ENCODE measurements around the gene CCNB1. TPM values are rescaled to one million over a fixed set of nuclear protein-coding genes. Genes with fewer than 3 reads are reported as not detected.
"Not testable (repeated sequence)": the region's sequence is repeated elsewhere in the genome, so short reads cannot be mapped to it uniquely, and the experiment has no call there.

CCNB1 gene
- total RNA-seq, 2 donors from 2014 or later: 196 to 260 TPM

DNA sequence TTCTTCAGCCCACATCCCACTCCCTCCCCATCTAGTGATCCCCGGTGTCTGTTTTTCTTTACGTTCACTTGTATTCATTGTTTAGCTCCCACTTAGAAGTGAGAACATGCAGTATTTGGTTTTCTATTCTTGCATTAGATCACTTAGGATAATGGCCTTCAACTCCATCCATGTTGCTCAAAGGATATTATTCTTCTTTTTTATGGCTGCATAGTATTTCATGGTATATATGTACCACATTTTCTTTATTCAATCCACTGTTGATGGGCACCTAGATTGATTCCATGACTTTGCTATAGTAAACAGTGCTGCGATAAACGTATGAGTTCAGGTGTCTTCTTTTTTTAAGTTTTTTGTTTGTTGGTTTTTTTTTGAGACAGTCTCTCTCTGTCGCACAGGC, 29.1 kb upstream of the CCNB1 start:
- Histone ChIP-seq H3K27me3 (ENCODE audit: control insufficient read depth, insufficient read depth, low read length, poor library complexity, severe bottlenecking) (no peaks in the 10 kb centered on the region), H3K9me3 (ENCODE audit: control insufficient read depth, low read length) (peaks cover 13% of the 10 kb centered on the region), H3K27ac (ENCODE audit: low read depth, low read length) (no peak overlapping the region), H3K36me3 (ENCODE audit: control insufficient read depth, insufficient read depth, low read length) (no peaks in the 10 kb centered on the region), H3K4me1 (ENCODE audit: control insufficient read depth, insufficient read depth, low read length) (no peaks in the 10 kb centered on the region), H3K9ac (ENCODE audit: extremely low read depth, low read length, poor library complexity, severe bottlenecking) (no peak overlapping the region), H3K4me3 (ENCODE audit: low read length) (no peak overlapping the region)
- peaks cover 16% of the 10 kb centered on the region for H3K9me3 Mint-ChIP-seq
- H3K4me3 Mint-ChIP-seq: no peak overlapping the region
- H3K27ac Mint-ChIP-seq: no peak overlapping the region
- TF ChIP-seq, protein P1, sequence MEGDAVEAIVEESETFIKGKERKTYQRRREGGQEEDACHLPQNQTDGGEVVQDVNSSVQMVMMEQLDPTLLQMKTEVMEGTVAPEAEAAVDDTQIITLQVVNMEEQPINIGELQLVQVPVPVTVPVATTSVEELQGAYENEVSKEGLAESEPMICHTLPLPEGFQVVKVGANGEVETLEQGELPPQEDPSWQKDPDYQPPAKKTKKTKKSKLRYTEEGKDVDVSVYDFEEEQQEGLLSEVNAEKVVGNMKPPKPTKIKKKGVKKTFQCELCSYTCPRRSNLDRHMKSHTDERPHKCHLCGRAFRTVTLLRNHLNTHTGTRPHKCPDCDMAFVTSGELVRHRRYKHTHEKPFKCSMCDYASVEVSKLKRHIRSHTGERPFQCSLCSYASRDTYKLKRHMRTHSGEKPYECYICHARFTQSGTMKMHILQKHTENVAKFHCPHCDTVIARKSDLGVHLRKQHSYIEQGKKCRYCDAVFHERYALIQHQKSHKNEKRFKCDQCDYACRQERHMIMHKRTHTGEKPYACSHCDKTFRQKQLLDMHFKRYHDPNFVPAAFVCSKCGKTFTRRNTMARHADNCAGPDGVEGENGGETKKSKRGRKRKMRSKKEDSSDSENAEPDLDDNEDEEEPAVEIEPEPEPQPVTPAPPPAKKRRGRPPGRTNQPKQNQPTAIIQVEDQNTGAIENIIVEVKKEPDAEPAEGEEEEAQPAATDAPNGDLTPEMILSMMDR (conservative IDR thresholded peaks at IDR 0.05): no peak
- H3K27me3 Mint-ChIP-seq (ENCODE audit: insufficient read depth): no peaks in the 10 kb centered on the region
- DNase-seq: no peak
- peaks cover 3% of the 10 kb centered on the region for H3K36me3 Mint-ChIP-seq (ENCODE audit: low read depth)
- WGBS, 2 experiments (ENCODE audit: insufficient coverage in 1 of 2, insufficient read length in 1 of 2): 96 to 100% methylated on average over 1 to 5 of the region's 5 CpGs
- H3K4me1 Mint-ChIP-seq: no peaks in the 10 kb centered on the region

DNA sequence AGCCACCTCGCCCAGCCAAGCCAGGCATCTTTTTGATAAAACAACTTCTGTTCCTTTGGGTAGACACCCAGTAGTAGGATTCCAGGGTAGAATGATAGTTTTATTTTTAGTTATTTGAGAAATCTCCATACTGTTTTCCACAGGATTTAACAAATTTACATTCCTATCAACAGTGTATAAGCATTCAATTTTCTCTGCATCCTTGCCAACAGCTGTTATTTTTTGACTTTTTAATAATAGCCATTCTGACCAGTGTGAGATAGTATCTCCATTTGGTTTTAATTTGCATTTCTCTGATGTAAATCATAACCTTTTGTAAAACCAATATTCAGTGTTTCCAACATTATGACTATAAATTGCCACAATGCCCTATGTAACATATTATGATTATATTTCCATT, 28.2 kb upstream of the CCNB1 start:
- no peak overlapping the region for H3K27ac Mint-ChIP-seq
- 76 to 100% methylated on average over 1 of the region's 1 CpG for WGBS, 2 experiments (ENCODE audit: insufficient coverage in 1 of 2, insufficient read length in 1 of 2)
- H3K4me3 ChIP-seq (ENCODE audit: low read length): no peak overlapping the region
- peaks cover 16% of the 10 kb centered on the region for H3K9me3 Mint-ChIP-seq
- H3K4me1 ChIP-seq (ENCODE audit: control insufficient read depth, insufficient read depth, low read length): no peaks in the 10 kb centered on the region
- H3K4me1 Mint-ChIP-seq: no peaks in the 10 kb centered on the region
- no peaks in the 10 kb centered on the region for H3K27me3 Mint-ChIP-seq (ENCODE audit: insufficient read depth)
- no peak overlapping the region for H3K4me3 Mint-ChIP-seq
- H3K36me3 Mint-ChIP-seq (ENCODE audit: low read depth): peaks cover 3% of the 10 kb centered on the region
- no peak overlapping the region for H3K9ac ChIP-seq (ENCODE audit: extremely low read depth, low read length, poor library complexity, severe bottlenecking)
- H3K36me3 ChIP-seq (ENCODE audit: control insufficient read depth, insufficient read depth, low read length): no peaks in the 10 kb centered on the region
- peaks cover 13% of the 10 kb centered on the region for H3K9me3 ChIP-seq (ENCODE audit: control insufficient read depth, low read length)
- TF ChIP-seq, protein P1 (conservative IDR thresholded peaks at IDR 0.05): no peak
- H3K27ac ChIP-seq (ENCODE audit: low read depth, low read length): no peak overlapping the region
- H3K27me3 ChIP-seq (ENCODE audit: control insufficient read depth, insufficient read depth, low read length, poor library complexity, severe bottlenecking): no peaks in the 10 kb centered on the region
- DNase-seq: no peak

DNA sequence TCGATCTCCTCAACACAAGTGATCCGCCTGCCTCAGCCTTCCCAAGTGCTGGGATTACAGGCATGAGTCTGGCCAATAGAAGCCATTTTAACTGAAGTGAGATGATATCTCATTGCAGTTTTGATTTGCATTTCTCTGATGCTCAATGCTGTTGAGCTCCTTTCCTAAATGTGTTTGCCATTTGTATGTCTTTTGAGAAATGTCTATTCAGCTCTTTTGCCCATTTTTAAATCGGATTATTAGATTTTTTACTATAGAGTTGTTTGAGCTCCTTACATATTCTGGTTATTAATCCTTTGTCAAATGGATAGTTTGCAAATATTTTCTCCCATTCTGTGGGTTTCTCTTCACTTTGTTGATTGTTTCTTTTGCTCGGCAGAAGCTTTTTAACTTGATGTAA, 26.7 kb upstream of the CCNB1 start:
- 79 to 94% methylated on average over 3 to 4 of the region's 4 CpGs for WGBS, 2 experiments (ENCODE audit: insufficient coverage in 1 of 2, insufficient read length in 1 of 2)
- DNase-seq; H3K9ac ChIP-seq (ENCODE audit: extremely low read depth, low read length, poor library complexity, severe bottlenecking); H3K36me3 Mint-ChIP-seq (ENCODE audit: low read depth); H3K36me3 ChIP-seq (ENCODE audit: control insufficient read depth, insufficient read depth, low read length); H3K27me3 Mint-ChIP-seq (ENCODE audit: insufficient read depth); H3K4me3 ChIP-seq (ENCODE audit: low read length); H3K27ac ChIP-seq (ENCODE audit: low read depth, low read length); H3K4me1 Mint-ChIP-seq; H3K27me3 ChIP-seq (ENCODE audit: control insufficient read depth, insufficient read depth, low read length, poor library complexity, severe bottlenecking); H3K4me1 ChIP-seq (ENCODE audit: control insufficient read depth, insufficient read depth, low read length); H3K27ac Mint-ChIP-seq; H3K4me3 Mint-ChIP-seq: not testable (repeated sequence)
- H3K9me3 ChIP-seq (ENCODE audit: control insufficient read depth, low read length): peaks cover 13% of the 10 kb centered on the region
- peaks cover 16% of the 10 kb centered on the region for H3K9me3 Mint-ChIP-seq

DNA sequence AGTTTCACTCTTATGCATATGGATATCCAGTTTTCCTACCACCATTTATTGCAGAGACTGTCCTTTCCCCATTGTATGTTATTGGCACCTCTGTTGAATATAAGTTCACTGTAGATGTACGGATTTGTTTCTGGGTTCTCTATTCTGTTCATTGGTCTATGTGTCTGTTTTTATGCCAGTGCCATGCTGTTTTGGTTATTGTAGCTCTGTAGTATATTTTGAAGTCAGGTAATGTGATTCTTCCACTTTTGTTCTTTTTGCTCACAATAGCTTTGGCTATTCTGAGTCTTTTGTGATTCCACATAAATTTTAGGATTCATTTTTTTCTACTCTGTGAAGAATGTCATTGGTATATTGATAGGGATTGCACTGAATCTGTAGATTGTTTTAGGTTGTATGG, 26.1 kb upstream of the CCNB1 start:
- Histone ChIP-seq H3K36me3 (ENCODE audit: control insufficient read depth, insufficient read depth, low read length) (no peaks in the 10 kb centered on the region), H3K9me3 (ENCODE audit: control insufficient read depth, low read length) (peaks cover 13% of the 10 kb centered on the region), H3K27ac (ENCODE audit: low read depth, low read length) (no peak overlapping the region), H3K27me3 (ENCODE audit: control insufficient read depth, insufficient read depth, low read length, poor library complexity, severe bottlenecking) (no peaks in the 10 kb centered on the region), H3K4me1 (ENCODE audit: control insufficient read depth, insufficient read depth, low read length) (no peaks in the 10 kb centered on the region), H3K4me3 (ENCODE audit: low read length) (no peak overlapping the region), H3K9ac (ENCODE audit: extremely low read depth, low read length, poor library complexity, severe bottlenecking) (no peak overlapping the region)
- TF ChIP-seq, protein P1 (conservative IDR thresholded peaks at IDR 0.05): no peak
- H3K27ac Mint-ChIP-seq: no peak overlapping the region
- H3K4me1 Mint-ChIP-seq: no peaks in the 10 kb centered on the region
- WGBS, 2 experiments (ENCODE audit: insufficient coverage in 1 of 2, insufficient read length in 1 of 2): 86 to 100% methylated on average over 1 of the region's 1 CpG
- peaks cover 16% of the 10 kb centered on the region for H3K9me3 Mint-ChIP-seq
- H3K27me3 Mint-ChIP-seq (ENCODE audit: insufficient read depth): no peaks in the 10 kb centered on the region
- DNase-seq: no peak
- H3K4me3 Mint-ChIP-seq: no peak overlapping the region
- H3K36me3 Mint-ChIP-seq (ENCODE audit: low read depth): no peaks in the 10 kb centered on the region

DNA sequence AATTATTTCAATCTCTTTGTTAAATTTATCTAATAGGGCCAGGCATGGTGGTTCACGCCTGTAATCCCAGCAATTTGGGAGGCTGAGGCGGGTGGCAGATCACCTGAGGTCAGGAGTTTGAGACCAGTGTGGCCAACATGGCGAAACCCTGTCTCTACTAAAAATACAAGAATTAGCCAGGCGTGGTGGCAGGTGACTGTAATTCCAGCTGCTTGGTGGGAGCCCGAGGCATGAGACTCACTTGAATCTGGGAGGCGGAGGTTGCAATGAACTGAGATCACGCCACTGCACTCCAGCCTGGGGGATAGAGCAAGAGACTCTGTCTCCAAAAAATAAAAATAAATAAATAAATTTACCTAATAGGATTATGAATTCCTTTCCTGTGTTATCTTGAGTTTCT, 18.4 kb upstream of the CCNB1 start:
- WGBS, 2 experiments (ENCODE audit: insufficient coverage in 1 of 2, insufficient read length in 1 of 2): 91 to 92% methylated on average over 6 to 7 of the region's 7 CpGs
- H3K36me3 ChIP-seq (ENCODE audit: control insufficient read depth, insufficient read depth, low read length); H3K27me3 ChIP-seq (ENCODE audit: control insufficient read depth, insufficient read depth, low read length, poor library complexity, severe bottlenecking); H3K4me1 ChIP-seq (ENCODE audit: control insufficient read depth, insufficient read depth, low read length); H3K4me3 Mint-ChIP-seq; H3K36me3 Mint-ChIP-seq (ENCODE audit: low read depth); H3K27me3 Mint-ChIP-seq (ENCODE audit: insufficient read depth); H3K4me3 ChIP-seq (ENCODE audit: low read length); H3K9ac ChIP-seq (ENCODE audit: extremely low read depth, low read length, poor library complexity, severe bottlenecking); H3K27ac Mint-ChIP-seq; H3K27ac ChIP-seq (ENCODE audit: low read depth, low read length); H3K4me1 Mint-ChIP-seq; H3K9me3 Mint-ChIP-seq; H3K9me3 ChIP-seq (ENCODE audit: control insufficient read depth, low read length): not testable (repeated sequence)
- peak; percentile 25 for DNase-seq

Data from endodermal cell (in vitro differentiated cells).